A172 (cell line): ENCODE results near the gene DYNC2LI1. TPM values are rescaled to one million over a fixed set of nuclear protein-coding genes. Genes with fewer than 3 reads are reported as not detected.
A peak's percentile ranks its signal among the peaks of the same experiment; 100 is the strongest.

Experiments
- DNase-seq: peaks from one replicate; pipeline ENCODE4 v3.0.0-alpha.2; 2015; ENCODE audit warnings: low spot score
- total RNA-seq: library from RNA; depleted of rRNA; stranded (reverse); fragments of >200 nt; shearing (Covaris generic); gene quantifications from 2 replicates; pipeline ENCODE4 v1.2.3, GENCODE V29; 2014

The DYNC2LI1 gene
- total RNA-seq, 1 experiment from 2014 or later, result 39.4 TPM

GRCh38 chr2:43818761-43819160 is 44.9 kb downstream of the DYNC2LI1 start:
- peak; percentile 63 for DNase-seq

GRCh38 chr2:43819491-43820163 is 45.8 kb downstream of the DYNC2LI1 start:
- no peak for DNase-seq

GRCh38 chr2:43822839-43823238 is 49.0 kb downstream of the DYNC2LI1 start:
- DNase-seq, result no peak

GRCh38 chr2:43823751-43824150 is 49.9 kb downstream of the DYNC2LI1 start:
- no peak for DNase-seq

GRCh38 chr2:43824512-43824911 is 50.7 kb downstream of the DYNC2LI1 start:
- DNase-seq, result no peak

GRCh38 chr2:43824951-43825493 is 51.2 kb downstream of the DYNC2LI1 start:
- DNase-seq, result no peak

- no peak for DNase-seq
These were observed 52.0 kb downstream of the DYNC2LI1 start for GRCh38 chr2:43825841-43826240.

- DNase-seq, result no peak
These were observed 52.7 kb downstream of the DYNC2LI1 start for GRCh38 chr2:43826305-43827250.

GRCh38 chr2:43831543-43832294 is 57.9 kb downstream of the DYNC2LI1 start:
- no peak for DNase-seq

- DNase-seq, result no peak
These were observed 58.6 kb downstream of the DYNC2LI1 start for GRCh38 chr2:43832457-43832856.

- DNase-seq, result no peak
These were observed 63.2 kb downstream of the DYNC2LI1 start for GRCh38 chr2:43837033-43837432.

- no peak for DNase-seq
These were observed 64.2 kb downstream of the DYNC2LI1 start for GRCh38 chr2:43837831-43838559.

GRCh38 chr2:43838560-43839267 is 64.9 kb downstream of the DYNC2LI1 start, which contains the start of the genes ABCG5 and ABCG8:
Gene ABCG5 (minus strand): TSS chr2:43838839. CDS start chr2:43838679, 160 bp downstream.
Gene ABCG8 (plus strand): TSS chr2:43838971. CDS start chr2:43839054, 83 bp downstream.
- DNase-seq, result no peak

GRCh38 chr2:43839776-43840564 is 66.1 kb downstream of the DYNC2LI1 start:
- DNase-seq, result no peak

- DNase-seq, result no peak
These were observed 67.1 kb downstream of the DYNC2LI1 start for GRCh38 chr2:43840965-43841364.

- no peak for DNase-seq
These were observed 68.4 kb downstream of the DYNC2LI1 start for GRCh38 chr2:43841949-43842865.

- no peak for DNase-seq
These were observed 69.0 kb downstream of the DYNC2LI1 start for GRCh38 chr2:43842866-43843226.

GRCh38 chr2:43845181-43845580 is 71.3 kb downstream of the DYNC2LI1 start:
- no peak for DNase-seq
